ENCODE data around the gene GAS2L1. TPM values are rescaled to one million over a fixed set of nuclear protein-coding genes. Genes with fewer than 3 reads are reported as not detected.

The GAS2L1 gene
- total RNA-seq, 4 donors from 2014 or later = 7.5 to 31.6 (median 10.3) TPM

DNA sequence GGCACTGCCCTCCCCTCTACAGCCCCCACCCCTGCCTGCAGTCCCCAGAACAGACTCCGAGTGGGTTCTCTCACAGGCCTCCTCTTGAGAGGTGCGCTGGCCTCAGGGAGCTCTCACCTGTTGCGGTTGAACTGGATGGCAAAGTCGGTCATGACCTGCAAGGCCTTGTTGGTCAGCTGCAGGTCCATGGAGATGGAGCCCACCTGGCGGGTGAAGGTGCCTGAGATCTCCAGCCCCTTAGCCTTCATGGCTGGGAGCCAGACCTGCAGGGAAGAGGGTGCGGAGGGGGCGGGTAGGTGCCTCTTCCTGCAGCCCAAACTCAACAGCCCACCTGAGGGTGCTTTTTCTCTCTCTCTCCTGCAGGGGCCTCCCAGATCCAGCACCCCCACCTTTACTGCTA is 27.7 kb downstream of the GAS2L1 start:
- TF ChIP-seq, protein P1, sequence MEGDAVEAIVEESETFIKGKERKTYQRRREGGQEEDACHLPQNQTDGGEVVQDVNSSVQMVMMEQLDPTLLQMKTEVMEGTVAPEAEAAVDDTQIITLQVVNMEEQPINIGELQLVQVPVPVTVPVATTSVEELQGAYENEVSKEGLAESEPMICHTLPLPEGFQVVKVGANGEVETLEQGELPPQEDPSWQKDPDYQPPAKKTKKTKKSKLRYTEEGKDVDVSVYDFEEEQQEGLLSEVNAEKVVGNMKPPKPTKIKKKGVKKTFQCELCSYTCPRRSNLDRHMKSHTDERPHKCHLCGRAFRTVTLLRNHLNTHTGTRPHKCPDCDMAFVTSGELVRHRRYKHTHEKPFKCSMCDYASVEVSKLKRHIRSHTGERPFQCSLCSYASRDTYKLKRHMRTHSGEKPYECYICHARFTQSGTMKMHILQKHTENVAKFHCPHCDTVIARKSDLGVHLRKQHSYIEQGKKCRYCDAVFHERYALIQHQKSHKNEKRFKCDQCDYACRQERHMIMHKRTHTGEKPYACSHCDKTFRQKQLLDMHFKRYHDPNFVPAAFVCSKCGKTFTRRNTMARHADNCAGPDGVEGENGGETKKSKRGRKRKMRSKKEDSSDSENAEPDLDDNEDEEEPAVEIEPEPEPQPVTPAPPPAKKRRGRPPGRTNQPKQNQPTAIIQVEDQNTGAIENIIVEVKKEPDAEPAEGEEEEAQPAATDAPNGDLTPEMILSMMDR (IDR thresholded peaks at IDR 0.05; ENCODE audit: low read depth) = no peak

DNA sequence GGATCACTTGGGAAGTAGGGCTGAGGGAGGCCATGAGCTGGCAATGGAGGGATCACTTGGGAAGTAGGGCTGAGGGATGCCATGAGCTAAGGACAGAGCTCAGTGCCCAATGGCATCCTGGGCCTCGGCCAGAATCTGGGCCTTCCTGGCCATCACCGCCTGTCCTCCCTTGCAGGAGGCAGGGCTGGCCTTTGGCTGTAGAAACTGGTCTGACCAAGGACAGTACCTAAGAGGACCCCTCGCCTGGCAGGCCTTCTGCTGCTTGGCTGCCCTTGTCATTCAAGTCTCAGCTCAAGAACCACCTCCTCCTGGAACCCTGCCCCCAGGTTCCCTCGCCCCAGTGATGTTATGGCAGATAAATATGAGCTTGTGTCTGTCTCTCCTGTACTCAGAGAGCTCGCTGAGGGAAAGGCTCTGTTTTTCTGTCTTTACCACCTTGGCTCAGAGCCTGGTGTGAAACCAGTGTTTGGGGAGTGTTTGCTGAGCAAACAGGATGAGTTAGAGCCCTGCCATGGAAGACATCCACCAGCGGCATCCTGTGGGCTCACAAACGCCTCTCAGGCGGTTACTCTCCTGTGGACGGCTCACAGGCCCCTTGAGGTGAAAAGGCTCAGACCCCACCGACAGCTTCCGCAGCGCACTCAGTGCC is 28.4 kb downstream of the GAS2L1 start:
- TF ChIP-seq, protein P1 (IDR thresholded peaks at IDR 0.05; ENCODE audit: low read depth) = no peak

DNA sequence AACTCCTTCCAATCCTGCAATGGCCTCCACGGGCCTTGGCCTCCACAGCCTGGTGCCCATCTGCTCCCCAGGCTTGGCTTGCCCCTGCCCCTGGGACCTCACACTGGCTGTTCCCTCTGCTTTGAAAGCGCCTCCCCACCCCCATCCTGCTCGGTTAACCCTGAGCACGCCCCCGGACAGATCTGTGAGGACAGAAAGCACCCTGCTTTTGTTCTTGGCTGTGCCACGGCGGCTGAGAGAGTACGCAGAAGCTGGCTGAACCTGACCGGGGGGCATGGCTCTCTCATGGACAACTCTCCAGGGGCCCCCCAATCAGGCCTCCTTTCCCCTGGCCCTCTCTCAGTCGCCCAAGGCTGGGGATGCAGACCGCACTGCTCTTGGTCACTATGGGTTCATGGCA is 29.2 kb downstream of the GAS2L1 start:
- TF ChIP-seq, protein P1 (IDR thresholded peaks at IDR 0.05; ENCODE audit: low read depth) = no peak

DNA sequence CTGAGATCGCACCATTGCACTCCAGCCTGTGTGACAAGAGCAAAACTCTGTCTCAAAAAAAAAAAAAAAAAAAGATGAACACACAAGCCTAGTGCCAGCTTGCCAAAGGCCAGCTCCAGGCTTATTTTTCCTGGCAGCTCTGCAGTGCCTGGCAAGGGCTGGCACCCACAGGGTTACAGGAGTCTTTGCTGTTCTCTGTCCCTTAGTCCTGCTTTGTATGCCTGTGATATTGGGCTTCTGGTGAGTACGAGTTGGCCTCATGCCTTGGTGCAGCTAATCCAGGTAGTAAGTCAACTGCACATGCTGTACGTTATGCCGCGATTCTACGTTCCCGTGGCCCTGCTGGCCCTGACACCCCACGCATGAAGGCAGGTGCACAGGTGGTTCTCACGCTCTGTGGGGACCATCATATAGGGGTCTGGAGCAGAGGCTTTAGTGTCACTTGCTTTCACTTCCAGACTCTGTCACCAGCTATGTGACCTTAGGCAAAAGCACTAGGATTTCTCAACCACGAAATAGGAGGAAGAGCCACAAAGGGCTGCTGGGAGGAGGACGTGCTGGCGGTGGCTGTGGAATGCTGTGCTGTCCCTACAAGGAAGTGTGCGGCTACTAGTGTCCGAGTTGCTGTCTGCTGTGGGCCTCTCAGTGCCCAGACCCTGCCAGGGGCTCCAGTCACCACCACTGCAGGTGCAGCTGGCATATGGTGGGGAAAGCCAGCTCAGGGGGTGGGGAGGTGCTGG is 30.5 kb downstream of the GAS2L1 start:
- TF ChIP-seq, protein P1 (IDR thresholded peaks at IDR 0.05; ENCODE audit: low read depth) = no peak

DNA sequence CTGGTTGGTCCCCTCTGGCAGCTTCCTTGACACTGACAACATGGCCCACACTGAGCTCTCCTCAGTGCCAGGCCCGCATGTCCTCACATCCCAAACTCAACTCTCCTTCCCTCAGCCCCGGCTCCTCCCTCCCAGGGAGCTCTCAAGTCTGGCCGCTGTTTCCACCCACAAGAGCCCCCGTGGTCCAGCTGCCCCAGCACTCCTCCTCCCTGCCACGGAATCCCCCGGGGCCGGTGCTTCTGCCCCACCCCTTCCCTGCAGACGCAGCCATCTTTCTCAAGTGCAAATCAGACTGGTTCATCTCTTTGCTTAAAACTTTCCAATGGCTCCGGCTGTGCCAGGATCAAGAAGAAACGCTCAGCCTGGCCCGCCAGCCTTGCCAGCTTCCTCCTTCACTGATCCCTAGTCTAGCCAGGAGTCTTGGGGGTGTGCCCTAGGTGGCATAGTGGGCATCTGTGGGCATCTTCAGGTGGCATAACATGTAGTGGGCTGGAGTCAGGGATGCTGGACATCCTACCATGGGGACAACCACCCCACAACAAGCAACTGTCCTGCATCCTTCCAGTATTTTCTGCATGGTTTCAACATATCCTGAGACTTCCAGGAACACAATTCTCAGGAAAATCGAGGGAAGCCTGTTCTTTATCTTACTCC is 31.3 kb downstream of the GAS2L1 start:
- TF ChIP-seq, protein P1 (IDR thresholded peaks at IDR 0.05; ENCODE audit: low read depth) = no peak

DNA sequence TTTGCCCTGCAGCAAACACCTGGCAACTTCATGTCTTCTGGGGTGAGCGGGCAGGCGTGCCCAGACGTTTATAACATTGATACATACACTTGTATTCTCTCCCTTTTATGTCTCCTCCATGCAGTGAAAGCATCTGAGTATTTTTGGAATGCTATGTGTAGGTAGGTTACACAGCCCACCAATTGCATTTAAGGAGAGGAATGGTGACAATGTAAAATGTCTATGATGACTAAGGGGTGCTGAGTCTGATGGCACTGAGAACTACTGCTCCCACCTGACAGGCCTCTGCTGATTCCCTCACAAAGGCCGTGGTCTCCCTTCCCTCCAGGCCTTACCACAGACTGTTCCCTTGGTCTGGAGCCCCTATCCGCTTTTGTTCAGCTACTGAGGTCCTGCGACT is 31.9 kb downstream of the GAS2L1 start:
- TF ChIP-seq, protein P1 (IDR thresholded peaks at IDR 0.05; ENCODE audit: low read depth) = no peak
